Activated CD8-positive, alpha-beta memory T cell treated with anti-CD3 and anti-CD28 coated beads, Interleukin-2, amount 50 U/mL, for 4 hours (primary cell): Measurements from ENCODE around the gene PSMD13.
"Not testable (repeated sequence)": the region's sequence is repeated elsewhere in the genome, so short reads cannot be mapped to it uniquely, and the experiment has no call there.

ENCODE experiments used
- DNase-seq: peaks from one replicate; pipeline ENCODE4 v3.0.0-alpha.2; 2020

Gene PSMD13

GRCh38 chr11:236774-237767, at the start of gene PSMD13:
Gene PSMD13 (plus strand): TSS chr11:236976. CDS start chr11:237050, 74 bp downstream.
- DNase-seq: peak; percentile 87

GRCh38 chr11:189200-189783, 47.5 kb upstream of the PSMD13 start:
- peak; percentile 14 for DNase-seq

DNA sequence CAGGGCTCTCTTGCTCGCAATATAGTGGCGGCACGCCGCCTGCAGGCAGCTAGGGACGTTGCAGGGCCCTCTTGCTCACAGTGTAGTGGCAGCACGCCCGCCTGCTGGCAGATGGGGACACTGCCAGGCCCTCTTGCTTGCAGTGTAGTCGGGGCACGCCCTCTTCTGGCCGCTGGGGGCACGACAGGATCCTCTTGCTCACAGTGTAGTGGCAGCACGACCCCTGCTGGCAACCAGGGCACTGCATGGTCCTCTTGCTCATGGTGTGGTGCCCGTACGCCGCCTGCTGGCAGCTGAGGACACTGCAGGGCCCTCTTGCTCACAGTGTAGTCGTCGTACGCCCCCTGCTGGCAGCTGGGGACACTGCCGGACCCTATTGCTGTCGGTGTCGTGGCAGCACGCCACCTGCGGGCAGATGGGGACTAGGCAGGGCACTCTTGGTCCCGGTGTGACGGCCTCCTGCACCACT, 46.9 kb upstream of the PSMD13 start:
- DNase-seq: peak; percentile 17

GRCh38 chr11:190546-190945, 46.2 kb upstream of the PSMD13 start:
- not testable (repeated sequence) for DNase-seq

DNA sequence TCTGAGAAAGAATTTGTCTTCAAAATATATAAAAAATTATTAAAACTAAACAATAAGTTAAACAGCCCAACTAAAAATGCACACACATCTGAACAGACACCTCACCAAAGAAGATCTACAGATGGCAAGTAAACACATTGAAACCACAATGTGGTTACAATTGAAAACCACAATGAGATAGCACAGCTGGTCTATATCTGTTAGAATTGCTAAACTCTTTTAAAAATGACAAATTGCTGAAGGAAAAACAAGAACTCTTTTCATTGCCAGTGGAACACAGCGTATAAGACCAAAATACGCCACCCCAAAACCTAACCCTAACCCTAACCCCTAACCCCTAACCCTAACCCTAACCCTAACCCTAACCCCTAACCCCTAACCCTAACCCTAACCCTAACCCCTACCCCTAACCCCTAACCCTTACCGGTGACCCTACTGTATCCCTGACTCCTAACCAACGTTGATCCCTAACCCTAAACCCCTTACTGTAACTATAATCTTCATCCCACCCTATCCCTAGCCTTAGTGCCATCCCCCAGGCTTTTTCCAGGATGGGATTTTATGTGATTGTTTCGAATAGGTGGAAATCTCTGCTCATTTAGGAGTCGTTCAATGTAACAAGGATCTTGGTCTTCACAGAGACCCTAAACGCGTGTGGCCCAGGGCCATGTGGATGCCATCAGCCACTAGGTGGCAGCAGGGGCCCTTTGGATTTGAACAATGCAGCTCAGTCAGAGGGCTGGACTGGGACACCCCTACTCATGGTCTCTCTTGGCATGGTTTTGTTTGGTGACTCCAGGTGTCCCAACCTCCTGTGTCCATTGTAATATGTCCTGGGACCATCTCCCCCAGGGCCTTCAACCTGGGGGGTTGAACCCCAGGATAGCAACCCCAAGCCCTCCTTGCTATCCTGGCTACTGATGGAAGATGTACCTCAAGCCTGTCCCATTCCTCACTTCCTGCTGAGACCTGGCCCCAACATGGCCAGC, 45.0 kb upstream of the PSMD13 start:
- peak; percentile 70 for DNase-seq

DNA sequence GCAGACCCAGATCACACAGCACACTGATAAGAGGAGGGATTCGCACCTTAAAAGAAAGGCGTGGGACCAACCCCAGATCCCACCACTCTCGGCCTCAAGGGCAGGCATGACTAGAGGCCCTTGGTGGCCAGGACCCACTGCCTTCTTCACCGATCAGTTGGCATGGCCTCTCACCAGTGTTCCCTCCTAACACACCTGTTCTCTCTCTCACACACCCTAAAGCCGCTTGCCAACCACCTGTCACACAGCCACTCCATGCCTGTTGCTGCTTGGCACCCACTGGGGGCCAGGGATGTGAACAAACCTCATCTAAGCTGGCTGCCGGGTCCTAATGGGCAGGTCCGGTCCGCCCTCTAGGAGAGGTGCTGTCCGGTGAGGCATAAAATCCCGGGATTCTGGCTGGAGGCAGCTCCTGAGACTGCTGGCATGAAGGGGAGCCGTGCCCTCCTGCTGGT, 44.1 kb upstream of the PSMD13 start, which contains the start of gene SCGB1C1:
Gene SCGB1C1 (plus strand): TSS at position 405 of the 455 bp plus-strand sequence. CDS start 22 bp downstream, at position 427.
- not testable (repeated sequence) for DNase-seq

DNA sequence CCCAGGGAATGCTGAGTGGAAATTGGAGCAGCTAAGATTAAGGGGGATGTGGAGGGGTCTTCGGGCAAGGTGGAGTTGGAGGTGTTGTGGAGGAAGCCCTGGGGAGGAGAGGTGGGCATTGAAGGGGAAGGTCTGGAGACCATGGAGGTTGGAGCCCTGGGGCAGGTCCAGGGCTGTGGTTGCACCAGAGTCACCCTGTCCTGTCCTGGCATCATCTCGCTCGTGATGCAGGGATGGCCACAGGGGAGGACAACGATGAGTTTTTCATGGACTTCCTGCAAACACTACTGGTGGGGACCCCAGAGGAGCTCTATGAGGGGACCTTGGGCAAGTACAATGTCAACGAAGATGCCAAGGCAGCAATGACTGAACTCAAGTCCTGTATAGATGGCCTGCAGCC, 43.3 kb upstream of the PSMD13 start:
- not testable (repeated sequence) for DNase-seq

- no peak for DNase-seq
These were observed 39.7 kb upstream of the PSMD13 start for GRCh38 chr11:196786-197731.

DNA sequence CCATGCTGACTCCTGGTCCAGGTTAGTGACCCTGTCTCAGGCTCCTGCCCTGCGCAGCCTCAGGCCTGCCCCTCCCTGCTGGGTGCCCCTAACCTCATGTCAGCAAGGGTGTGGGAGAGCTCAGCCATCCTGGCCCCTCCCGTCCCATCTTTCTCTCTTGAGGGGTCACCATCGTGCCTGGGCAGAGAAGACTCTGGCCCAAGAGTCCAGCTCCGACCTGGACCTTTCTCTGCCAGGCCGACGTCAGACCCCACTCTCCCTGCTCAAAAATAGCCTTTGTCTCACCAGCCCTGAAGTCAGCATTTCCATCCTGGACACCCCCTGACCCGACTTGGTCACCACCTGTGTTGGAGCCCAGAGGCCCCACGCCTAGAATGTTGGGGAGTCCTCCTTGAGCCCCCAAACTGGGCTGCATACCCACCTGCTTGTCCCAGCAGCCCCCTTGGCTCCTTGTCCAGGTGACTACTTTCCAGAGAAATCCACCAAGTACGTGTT, 39.0 kb upstream of the PSMD13 start:
- DNase-seq: peak; percentile 13

DNA sequence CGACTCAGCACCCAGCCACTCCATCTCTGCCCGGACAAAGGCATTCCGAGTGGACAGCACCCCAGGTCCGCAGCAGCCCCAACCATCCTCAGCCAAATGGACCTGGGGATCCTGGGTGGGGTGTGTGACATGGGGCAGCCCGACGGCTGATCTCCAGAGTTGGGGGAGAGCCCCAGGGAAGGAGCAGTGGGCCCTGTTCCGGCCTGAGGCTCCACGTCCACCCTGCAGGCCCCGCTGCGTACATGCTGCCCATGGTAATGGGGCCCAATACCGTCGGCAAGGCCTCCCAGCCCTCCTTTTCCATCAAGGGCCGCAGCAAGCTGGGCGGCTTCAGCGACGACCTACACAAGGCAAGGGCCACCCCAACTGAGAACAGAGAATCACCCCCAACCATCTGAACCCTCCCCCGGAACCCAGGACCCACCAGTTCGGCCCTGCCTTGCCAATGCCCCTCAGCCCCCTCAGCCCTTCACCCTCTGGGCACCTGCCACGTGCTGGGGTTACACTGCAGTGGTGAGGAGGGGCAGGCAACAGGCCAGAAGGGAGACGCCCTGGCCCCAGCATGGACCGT, 38.5 kb upstream of the PSMD13 start:
- no peak for DNase-seq

DNA sequence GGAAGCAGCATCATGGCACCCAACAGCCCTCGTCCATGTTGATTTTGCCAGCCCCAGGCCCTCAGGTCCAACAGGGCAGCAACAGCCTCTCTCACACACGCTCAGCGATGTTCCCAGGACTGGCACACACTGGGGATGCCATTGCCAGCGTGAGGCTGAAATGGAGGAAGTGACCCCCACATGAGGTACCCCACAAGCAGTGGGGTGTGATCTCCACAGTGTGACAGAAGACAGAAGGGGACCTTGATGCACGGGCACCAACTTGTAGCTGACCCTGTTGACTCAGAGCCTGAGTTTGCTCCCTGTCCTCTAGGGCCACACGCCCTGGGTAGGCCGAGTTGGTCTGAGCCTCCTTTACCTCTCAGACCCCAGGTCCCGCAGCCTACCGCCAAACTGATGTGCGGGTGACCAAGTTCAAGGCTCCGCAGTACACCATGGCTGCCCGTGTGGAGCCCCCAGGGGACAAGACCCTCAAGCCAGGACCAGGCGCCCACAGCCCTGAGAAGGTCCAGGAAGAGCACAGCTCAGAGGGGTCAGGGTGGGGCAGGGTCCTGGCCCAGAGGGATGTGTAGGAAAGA, 37.7 kb upstream of the PSMD13 start:
- DNase-seq: peak; percentile 13

DNA sequence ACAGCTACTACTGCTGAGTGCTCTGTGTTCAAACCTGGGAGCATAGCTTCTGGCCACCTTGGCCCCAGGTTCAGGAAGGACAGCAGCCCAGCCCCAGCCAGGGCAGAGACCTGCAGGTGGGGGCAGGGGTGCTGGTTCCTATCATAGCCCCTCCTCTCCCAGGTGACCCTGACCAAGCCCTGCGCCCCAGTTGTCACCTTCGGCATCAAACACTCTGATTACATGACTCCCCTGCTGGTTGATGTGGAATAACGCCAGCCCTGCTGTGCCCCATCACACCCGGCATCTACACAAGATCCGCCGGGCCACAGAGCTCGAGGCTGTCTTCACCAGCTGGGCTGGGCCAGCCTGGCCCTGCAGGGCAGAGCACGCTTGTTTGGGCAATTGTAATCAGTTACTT, 37.0 kb upstream of the PSMD13 start:
- DNase-seq: peak; percentile 14

DNA sequence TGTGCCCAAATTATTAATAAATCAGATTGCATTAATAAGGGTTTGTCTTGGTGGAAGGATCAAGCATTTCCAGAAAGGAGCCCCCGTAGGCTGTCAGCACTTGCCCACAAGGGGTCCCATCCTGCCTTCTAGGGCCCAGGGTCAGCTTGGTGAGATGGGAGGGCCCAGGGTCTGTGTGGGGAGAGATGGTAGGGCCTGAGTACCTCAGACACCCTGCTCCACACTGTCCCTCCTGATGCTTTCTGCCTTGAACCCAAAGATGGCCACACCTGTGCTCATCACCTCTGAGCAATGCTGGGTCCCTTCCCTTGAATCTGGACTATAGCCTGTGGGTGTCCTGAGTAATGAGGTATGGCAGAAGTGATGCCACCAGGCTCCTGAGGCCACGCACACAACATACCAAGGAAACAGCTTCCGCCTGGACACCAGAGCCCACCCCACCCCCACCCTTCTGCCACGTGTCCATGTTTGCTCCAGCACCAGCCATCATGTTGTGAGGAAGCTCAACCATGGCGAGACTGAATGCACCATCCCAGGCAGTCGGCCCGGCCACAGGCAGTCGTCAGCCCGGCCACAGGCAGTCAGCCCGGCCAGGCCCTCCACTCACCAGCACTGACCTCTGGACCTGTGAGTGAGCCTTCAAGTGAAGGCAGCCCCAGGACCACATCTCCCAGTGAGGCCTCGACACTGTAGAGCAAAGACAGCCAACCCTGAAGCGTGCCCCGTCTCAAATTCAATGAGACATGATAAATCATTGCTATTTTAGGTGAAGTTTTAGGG, 36.4 kb upstream of the PSMD13 start:
- peak; percentile 14 for DNase-seq

DNA sequence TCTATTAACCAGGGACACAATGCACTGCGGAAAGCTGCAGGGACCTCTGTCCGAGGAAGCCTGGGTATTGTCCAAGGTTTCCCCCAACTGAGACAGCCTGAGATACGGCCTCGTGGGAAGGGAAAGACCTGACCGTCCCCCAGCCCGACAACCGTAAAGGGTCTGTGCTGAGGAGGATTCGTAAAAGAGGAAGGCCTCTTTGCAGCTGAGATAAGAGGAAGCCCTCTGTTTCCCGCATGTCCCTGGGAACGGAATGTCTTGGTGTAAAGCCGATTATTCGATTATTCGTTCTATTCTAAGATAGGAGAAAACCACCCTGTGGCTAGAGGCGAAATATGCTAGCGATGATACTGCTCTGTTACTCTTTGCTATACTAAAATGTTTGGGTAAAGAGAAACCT, 34.8 kb upstream of the PSMD13 start:
- no peak for DNase-seq

- DNase-seq: peak; percentile 13
These were observed 34.3 kb upstream of the PSMD13 start for GRCh38 chr11:202490-202889.

DNA sequence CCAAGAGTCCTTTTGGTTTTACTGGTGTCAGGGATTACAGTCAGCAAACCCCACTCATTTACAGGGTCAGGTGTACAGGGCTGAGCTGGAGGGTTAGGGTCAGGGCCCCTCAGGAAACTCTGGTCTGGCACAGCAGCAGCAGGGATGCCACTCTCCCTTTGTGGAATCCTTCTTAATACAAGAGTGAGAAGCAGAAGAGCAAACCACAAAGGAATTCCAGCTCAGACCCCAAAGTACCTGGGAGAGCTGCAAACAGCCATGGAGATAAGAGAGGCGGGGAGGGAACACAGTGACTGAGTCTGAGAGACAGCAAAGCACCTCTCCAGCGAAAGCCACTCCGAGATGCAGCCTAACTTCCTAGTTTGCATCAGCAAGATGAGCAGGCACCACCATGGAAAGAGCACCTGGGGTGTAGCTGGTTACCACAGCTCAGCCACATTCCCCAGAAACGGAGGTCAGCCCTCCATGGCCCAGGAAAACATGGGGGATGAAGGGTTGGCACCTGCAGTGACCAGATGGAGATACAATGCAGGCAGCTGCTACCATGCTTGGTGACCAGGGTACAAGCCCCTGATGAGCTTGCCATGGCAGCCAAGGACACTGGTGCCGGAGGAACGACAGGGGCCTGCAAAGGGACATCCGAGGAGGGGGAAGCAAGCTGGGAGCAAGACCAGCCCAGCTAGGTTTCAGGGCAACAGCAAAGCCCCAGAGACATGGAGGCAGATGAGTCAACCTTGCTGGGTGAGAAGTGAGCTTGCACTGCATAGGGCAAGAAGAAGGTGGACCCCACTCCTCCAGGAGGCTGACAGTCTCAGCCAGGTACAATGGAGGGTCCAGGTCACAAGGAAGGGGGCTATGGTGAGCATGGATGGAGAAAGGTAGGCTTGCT, 33.5 kb upstream of the PSMD13 start:
- peak; percentile 9 for DNase-seq

DNA sequence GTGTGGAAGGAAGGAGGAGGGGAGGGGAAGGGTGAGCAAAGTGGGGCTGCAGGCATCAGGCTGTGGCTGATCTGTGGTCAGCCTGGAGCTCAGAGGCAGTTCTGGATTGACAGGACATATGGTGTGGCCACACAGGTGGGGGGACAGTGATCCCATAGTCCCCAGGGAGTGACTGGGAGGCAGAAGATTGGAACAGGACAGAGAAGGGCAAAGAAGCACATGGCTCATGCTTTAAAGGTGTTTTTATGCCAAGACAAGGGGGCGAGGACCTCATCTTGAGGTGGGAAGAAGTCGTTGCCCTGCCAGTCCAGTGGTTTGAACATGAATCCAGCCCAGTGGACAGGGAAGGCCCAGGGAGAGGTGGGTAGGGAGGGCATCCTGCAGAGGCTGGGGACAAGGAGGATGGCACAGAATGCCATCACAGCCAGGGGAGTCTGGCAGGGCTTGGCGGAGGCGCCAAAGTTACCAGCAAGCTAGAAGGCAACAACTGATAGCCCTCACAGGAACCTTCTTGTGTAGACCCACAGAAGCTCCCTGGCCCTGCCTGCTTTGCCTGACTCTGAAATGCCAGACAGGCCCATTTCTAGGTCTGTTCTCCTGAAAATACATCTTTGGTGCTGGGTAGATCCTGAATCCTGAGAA, 32.7 kb upstream of the PSMD13 start:
- DNase-seq: peak; percentile 13

- no peak for DNase-seq
These were observed 32.1 kb upstream of the PSMD13 start for GRCh38 chr11:204587-205109.
